NCI-H146 treated with DMSO at 0.1 percent for 48 hours (cell line): ENCODE data around the gene RNF208.
A peak's percentile ranks its signal among the peaks of the same experiment; 100 is the strongest.

Source experiments
- DNase-seq: peaks from one replicate; lab custom pipeline; 2025; ENCODE audit not compliant: unreplicated experiment; lab: John Stamatoyannopoulos, UW

RNF208 gene

GRCh38 chr9:137215196-137215986 is 6.6 kb downstream of the RNF208 start:
- DNase-seq = no peak

DNA sequence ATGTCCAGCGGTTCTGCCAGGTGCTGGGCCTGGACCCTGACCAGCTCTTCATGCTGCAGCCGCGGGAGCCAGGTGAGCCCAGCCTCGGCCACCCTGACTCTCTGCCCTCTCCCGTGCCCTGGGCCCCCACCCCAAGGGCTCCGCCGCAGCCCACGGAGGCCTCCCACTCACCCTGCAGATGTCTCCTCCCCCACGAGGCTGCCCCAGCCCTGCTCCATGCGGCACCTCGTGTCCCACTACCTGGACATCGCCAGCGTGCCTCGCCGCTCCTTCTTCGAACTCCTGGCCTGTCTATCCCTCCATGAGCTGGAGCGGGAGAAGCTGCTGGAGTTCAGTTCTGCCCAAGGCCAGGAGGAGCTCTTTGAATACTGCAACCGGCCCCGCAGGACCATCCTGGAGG is 7.4 kb downstream of the RNF208 start:
- DNase-seq = no peak

GRCh38 chr9:137213160-137214060 is 8.6 kb downstream of the RNF208 start:
- no peak for DNase-seq

GRCh38 chr9:137212520-137212919 is 9.5 kb downstream of the RNF208 start:
- no peak for DNase-seq

DNA sequence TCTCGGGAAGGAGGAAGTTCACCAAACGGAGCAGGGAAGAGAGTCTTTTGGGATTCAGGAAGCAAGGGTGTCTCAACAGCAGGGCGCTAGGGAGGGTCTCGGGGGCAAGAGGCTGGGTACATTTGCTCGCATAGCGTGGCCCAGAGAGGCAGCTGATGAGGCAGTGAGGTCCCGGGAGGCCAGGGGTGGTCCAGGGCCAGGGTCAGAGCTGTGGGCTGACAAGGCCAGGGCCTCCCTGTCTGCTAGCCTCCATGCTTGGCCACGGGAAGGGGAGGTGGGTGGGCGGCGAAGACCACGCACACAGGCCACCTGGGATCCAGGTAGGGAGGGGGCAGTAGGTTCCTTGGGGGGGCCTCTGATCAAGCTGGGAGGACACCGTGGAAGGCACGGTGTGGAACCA is 10.5 kb downstream of the RNF208 start:
- DNase-seq = no peak

DNA sequence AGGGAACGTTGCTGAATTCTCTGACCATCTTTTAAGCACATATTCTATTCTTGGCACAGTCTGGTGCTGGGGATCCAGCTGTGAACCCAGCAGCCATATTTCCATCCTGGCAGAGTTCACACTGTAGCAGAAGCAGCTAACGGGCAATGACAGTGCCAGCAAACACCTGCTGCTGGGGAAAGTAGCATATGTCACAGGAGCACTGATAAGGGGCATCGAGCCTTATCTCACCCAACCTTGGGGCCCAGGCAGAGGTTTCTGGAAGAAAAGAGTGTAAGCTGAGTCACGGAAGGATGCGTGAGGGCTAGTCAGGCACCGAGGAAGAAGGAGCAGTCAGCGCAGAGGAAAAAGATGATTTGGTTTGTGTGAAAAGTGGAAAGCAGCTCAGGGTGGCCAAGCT is 15.4 kb downstream of the RNF208 start:
- no peak for DNase-seq

DNA sequence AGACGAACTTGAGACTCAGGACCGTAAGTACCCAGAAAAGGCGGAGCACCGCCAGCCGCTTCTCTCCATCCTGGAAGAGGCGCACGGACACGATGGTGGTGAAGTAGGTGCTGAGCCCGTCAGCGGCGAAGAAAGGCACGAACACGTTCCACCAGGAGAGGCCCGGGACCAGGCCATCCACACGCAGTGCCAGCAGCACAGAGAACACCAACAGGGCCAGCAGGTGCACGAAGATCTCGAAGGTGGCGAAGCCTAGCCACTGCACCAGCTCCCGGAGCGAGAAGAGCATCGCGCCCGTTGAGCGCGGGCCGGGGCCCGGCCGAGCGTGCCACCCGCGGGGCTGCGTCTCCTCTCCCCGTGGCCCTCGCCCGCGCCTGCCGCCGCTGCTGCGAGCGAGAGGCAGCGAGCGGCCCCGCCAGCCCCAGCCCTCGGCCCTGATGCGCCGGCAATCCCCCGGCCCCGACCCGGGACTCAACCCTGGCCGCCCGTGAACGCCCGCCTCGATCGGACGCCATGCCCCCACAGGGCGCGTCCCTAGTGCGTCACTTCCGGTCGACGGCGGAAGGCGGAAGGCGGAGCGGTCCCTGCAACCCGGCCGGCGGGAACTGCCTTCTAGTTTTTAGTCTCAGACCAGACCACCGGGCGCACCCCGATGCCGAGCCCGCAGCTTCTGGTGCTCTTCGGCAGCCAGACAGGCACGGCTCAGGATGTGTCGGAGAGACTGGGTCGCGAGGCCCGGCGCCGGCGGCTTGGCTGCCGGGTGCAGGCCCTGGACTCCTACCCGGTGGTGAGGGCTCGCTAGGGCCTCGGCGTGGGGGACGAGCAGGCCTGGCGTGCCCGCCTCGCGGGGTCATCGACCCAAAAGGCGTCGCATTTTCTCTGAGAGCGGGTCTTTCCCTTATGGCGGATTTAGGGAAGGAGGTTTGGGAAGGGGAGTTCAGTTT is 16.6 kb downstream of the RNF208 start, which contains the start of the genes NDOR1 and TMEM203:
Gene NDOR1, plus strand, starts transcription at position 575 of the 944 bp plus-strand sequence. Its CDS starts 78 bp downstream, at position 653.
Gene TMEM203, minus strand, starts transcription at position 523 of the 944 bp plus-strand sequence. Its CDS starts 234 bp downstream, at position 289.
- DNase-seq = peak; percentile 37

GRCh38 chr9:137204731-137205125 is 17.3 kb downstream of the RNF208 start:
- DNase-seq = no peak

- DNase-seq = no peak
Observed at GRCh38 chr9:137202966-137203365, 19.1 kb downstream of the RNF208 start.

DNA sequence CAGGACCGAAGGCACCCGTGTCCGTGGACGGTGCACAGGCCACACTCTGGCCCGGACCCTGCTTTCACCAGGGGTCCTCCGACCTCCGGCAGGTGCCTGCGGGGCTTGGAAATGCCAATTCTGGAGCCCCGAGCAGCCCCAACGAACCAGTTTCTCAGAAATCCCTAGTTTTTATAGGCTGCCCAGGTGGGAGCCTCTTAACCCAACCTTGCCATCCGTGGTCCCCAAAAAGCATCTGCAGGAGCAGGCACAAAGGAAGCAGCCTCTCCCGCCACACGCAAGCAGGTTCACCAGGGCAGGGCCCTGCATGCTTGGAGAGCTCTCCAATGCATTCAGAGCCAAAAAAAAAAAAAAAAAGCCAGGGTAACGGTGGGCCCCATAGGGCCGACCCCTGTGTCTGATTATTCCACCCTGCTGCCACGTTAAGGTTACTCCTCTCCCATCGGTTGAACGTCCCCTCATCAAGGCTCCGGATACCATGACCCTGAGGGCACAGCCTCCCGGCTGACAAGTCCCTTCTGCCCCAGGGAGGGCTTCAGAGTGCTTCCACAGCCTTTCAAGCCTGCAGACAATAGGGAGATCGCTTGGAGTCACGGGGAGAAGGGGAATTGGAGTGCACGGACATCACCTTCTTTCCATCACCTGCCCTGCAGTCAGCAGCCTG is 20.7 kb downstream of the RNF208 start:
- DNase-seq = no peak

DNA sequence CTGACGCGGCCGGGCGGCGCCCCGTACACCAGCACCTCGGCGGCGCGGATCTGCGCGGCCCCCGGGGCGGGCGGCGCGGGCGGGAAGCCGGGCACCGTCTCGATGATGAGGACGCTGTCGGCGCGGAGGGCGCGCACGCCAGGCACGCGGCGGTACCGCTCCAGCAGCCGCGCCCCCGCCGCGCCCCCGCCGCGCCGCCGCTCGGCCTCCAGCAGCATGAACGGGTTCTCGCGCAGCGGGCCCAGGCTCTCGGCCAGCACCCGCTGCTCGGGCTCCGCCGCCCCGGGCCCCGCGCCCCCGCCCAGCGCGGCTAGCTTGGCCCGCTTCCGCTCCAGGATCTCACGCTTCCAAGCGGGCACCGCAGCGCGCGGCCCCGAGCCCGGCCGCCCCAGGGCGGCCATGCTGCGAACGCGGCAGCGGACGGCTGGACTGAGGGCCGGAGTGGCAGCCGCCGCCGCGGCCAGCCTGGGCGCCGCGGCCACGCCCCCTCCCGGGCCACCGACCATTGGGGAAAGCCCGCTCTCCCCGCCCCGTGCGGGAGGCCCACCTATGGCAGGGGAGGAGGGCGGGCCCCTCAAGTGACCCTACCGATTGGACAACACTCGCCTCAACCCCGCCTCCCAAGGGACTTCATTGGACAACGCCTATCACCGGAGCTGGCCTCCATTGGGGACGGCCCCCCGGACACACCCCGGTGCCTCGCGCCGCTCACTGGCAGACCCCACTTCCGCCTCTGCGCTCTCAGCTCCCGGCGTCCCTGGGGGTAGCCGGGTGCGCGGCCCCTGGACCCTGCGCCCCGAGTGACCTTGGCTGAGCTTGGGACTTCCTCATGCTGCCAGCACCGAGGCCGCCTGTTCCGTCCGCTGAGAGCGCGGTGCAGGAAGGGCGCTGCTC is 21.5 kb downstream of the RNF208 start, which contains the start of gene TPRN:
Gene TPRN, minus strand, starts transcription at position 431 of the 894 bp plus-strand sequence. Its CDS starts 30 bp downstream, at position 401.
- peak; percentile 93 for DNase-seq

DNA sequence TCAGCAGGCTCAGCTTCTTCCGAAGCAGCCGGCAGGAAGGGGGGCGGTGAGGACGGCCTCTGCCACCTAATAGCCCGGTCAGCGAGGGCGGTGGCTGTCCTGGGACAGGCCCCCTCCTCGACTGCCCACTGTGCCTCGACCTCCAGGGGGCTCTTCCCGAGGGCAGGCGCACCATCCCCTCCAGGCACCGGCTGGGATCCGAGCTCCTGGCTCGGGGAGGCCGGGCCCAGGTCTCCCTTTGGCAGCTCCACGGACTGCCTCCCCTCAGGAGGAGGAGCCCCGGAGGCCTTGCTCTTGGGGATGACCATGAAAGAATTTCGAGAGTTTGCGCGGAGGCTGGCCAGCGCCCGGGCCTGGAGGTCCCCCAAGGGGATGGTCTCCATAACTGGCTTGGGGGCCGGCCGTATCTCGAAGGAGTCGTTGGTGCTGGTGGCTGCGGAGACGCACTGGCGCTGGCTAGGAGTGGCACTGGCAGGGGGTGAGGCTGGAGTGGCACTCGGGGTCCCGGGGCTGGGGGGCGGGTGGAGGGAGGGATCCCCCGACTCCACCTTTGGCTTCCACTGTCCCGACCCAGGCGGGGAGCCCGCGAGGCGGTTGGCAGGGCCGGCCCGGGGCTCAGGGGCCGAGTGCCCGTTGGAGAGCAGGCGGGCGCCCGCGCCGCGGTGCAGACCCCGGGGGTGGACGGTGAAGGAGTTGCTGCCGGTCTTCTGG is 22.5 kb downstream of the RNF208 start:
- no peak for DNase-seq

- no peak for DNase-seq
Observed at GRCh38 chr9:137198902-137199283, 23.1 kb downstream of the RNF208 start.

- no peak for DNase-seq
Observed at GRCh38 chr9:137198051-137198901, 23.8 kb downstream of the RNF208 start.

DNA sequence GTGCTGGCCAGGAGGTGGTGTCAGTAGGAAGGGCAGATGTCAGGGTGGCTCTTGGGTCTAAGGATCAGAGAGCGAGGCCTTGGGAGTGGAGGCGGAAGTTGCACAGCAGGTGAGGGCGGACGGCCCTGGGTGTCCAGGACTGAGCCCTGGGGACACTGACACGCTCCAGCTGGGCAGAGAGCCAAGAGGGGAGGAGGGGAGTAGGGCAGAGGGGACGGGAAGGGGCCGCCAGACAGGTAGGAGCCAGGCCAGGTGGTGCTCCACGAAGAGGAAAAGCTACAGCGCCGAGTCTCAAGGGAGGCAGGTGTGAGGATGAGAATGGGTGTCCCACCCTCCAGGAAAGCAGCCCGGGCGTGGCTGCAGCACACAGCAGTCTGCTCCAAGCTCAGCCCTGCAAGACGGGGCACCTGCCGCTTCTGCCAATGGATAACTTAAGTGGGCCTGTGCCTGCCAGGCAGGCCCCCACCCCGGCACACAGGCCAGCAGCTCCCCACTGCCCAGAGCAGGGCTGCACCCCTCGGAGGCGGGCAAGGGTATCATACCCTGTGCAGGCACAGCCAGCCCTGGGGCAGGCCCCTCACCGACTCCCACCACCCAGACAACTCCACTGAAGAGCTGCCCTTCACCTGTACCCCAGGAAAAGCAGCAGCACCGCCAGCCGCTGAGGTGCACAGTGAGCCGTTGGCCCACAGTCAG is 26.4 kb downstream of the RNF208 start:
- DNase-seq = peak; percentile 73

DNA sequence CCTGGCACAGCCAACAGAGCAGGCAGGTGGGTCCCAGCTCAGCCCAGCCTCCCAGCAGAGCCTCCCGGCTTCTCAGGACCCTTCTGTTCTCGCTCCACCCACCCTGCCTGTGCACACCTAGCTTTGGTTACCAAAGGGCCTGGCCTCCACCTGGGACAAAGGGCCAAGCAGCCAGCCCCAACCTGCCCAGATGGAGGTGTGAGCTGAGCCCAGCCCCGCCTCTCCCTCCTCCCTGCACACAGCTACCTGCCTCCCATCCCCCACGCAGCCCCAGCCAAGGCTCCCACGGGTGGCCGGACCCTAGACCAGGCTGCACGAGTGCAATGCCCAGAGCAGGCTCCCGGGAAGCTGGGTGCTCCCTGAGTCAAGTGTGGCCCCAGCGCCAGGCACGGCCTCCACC is 27.1 kb downstream of the RNF208 start:
- no peak for DNase-seq

GRCh38 chr9:137194388-137194787 is 27.7 kb downstream of the RNF208 start:
- no peak for DNase-seq
